GM12875 (cell line): ENCODE results near the gene CNP.

ENCODE experiments used
- H3K4me3 ChIP-seq: one replicate; pipeline ENCODE4 v1.5.1; 2011; ENCODE audit warnings: low read depth, low read length, control low read depth
- TF ChIP-seq, protein P1 (sequence below): IDR thresholded peaks from 2 replicates; pipeline ENCODE4 v1.5.1; 2011; ENCODE audit warnings: low read depth, mild to moderate bottlenecking, control low read depth, inconsistent platforms, low read length, moderate library complexity, borderline replicate concordance; ENCODE audit not compliant: insufficient read depth

Gene CNP

DNA sequence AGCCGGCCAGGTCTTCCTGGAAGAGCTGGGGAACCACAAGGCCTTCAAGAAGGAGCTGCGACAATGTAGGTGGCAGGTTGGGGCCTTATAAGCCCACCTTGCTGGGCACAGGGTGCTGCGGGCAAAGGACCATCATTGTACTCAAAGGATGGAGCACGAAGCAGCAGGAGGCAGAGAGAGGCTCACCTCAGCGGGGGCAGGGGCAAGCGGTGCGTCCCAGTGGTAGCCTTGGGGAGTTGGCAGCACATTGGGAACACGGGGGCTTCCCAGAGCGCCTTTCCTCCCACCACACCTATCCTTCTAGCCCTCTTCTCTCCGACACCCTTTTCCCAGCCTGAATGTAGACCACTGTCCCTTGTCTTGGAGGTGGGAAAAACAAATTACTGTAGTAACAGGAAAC lies 2.1 kb downstream of the CNP start:
- H3K4me3 ChIP-seq, result no peak overlapping the region
- TF ChIP-seq, protein P1, sequence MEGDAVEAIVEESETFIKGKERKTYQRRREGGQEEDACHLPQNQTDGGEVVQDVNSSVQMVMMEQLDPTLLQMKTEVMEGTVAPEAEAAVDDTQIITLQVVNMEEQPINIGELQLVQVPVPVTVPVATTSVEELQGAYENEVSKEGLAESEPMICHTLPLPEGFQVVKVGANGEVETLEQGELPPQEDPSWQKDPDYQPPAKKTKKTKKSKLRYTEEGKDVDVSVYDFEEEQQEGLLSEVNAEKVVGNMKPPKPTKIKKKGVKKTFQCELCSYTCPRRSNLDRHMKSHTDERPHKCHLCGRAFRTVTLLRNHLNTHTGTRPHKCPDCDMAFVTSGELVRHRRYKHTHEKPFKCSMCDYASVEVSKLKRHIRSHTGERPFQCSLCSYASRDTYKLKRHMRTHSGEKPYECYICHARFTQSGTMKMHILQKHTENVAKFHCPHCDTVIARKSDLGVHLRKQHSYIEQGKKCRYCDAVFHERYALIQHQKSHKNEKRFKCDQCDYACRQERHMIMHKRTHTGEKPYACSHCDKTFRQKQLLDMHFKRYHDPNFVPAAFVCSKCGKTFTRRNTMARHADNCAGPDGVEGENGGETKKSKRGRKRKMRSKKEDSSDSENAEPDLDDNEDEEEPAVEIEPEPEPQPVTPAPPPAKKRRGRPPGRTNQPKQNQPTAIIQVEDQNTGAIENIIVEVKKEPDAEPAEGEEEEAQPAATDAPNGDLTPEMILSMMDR, result no peak

DNA sequence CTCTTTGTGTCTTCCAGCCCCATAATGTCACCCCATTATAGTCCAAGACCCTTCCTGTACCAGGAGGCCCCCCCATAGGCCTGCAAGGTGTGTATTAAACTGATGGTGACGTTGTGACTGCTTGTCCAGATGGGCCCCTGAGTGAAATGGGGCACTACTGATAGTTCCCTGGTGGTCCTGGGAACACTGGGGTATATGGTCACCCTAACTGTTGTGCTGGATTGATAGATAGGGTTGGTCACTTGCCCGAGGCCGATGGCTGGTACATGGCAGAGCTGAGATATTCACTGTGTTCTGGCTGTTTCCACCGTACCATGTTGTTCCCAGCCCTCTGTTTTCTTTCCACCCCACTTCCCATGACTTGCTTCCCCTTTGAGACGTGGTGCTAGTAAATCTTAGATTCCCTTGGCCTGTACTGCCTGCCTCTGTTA lies 4.3 kb downstream of the CNP start:
- no peak overlapping the region for H3K4me3 ChIP-seq
- TF ChIP-seq, protein P1, result no peak

DNA sequence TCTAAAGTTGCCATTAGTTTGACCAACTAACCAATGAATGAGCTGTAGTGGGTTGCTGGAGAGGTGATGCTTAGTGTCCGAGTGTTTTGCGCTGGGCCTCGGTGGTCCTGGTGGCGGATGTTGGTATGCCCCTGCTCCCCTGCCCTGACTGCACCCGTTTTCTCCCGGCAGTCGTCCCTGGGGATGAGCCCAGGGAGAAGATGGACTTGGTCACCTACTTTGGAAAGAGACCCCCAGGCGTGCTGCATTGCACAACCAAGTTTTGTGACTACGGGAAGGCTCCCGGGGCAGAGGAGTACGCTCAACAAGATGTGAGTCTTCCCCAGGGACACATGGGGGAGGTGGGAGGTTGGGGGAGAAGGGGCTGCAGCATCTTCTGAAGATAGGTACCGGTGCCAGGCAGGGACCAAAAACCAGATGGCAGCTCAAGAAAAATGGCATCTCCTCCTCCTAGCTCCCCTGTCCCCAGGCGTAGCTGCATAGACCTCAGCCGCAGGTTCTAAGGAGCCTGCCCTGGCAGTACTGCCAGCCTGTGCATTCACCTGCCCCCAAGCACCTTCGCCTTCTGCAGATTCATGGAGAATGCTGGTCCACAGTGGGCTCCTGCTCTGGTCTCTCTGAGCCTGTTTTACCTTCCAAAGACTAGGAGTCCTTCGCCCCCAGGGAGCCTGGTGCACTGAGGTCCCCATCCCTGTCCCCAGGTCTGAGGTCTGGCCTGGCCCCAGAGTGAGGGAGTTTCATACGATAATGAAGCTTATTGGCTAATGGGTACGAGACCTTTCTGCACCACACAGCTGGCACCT lies 5.3 kb downstream of the CNP start:
- TF ChIP-seq, protein P1, result no peak
- no peak overlapping the region for H3K4me3 ChIP-seq

- TF ChIP-seq, protein P1, result no peak
- no peak overlapping the region for H3K4me3 ChIP-seq
Observed at GRCh38 chr17:41972571-41973407, 6.2 kb downstream of the CNP start.

- H3K4me3 ChIP-seq, result no peak overlapping the region
- TF ChIP-seq, protein P1, result no peak
Observed at GRCh38 chr17:41973408-41973811, 6.8 kb downstream of the CNP start.

- no peak overlapping the region for H3K4me3 ChIP-seq
- TF ChIP-seq, protein P1, result no peak
Observed at GRCh38 chr17:41974031-41974430, 7.4 kb downstream of the CNP start.
